Smooth muscle cell (in vitro differentiated cells): Measurements from ENCODE around the gene GJB2. TPM values are rescaled to one million over a fixed set of nuclear protein-coding genes. Genes with fewer than 3 reads are reported as not detected.

Experiments used
- DNase-seq: peaks from one replicate; lab custom pipeline; 2025; ENCODE audit not compliant: unreplicated experiment; lab: John Stamatoyannopoulos, UW
- H2AFZ ChIP-seq: fragments of 200-600 bp; sonication (generic); 2 replicates; pipeline ENCODE4 v1.6.0; 2016; ENCODE audit warnings: antibody characterized with exemption, low read depth, mild to moderate bottlenecking
- H3F3A ChIP-seq: fragments of 200-600 bp; sonication (generic); 2 replicates; pipeline ENCODE4 v1.6.0; 2017; ENCODE audit warnings: antibody characterized with exemption, low read depth
- H3K27ac ChIP-seq: fragments of 200-600 bp; sonication (generic); 2 replicates; pipeline ENCODE4 v1.5.1; 2016; ENCODE audit warnings: low read depth, mild to moderate bottlenecking
- H3K27me3 ChIP-seq: fragments of 200-600 bp; sonication (generic); 2 replicates; pipeline ENCODE4 v1.6.1; 2016; ENCODE audit warnings: low read depth, mild to moderate bottlenecking
- H3K36me3 ChIP-seq: fragments of 200-600 bp; sonication (generic); 2 replicates; pipeline ENCODE4 v1.5.1; 2016; ENCODE audit warnings: low read depth
- H3K4me1 ChIP-seq: fragments of 200-600 bp; sonication (generic); 2 replicates; pipeline ENCODE4 v1.5.1; 2016; ENCODE audit warnings: low read depth
- H3K4me2 ChIP-seq: fragments of 200-600 bp; sonication (generic); 2 replicates; pipeline ENCODE4 v1.6.0; 2016; ENCODE audit warnings: mild to moderate bottlenecking
- H3K4me3 ChIP-seq: fragments of 200-600 bp; sonication (generic); 2 replicates; pipeline ENCODE4 v1.5.1; 2016; ENCODE audit warnings: mild to moderate bottlenecking
- H3K79me2 ChIP-seq: fragments of 200-600 bp; sonication (generic); 2 replicates; pipeline ENCODE4 v1.6.0; 2016; ENCODE audit warnings: low read depth, mild to moderate bottlenecking
- H3K9ac ChIP-seq: fragments of 200-600 bp; sonication (generic); 2 replicates; pipeline ENCODE4 v1.6.0; 2016; ENCODE audit warnings: low read depth
- H3K9me3 ChIP-seq: fragments of 200-600 bp; sonication (generic); replicated peaks from 2 replicates; pipeline ENCODE4 v1.5.1; 2016; ENCODE audit warnings: low read depth
- H4K20me1 ChIP-seq: fragments of 200-600 bp; sonication (generic); 2 replicates; pipeline ENCODE4 v1.6.0; 2016; ENCODE audit warnings: low read depth
- CTCF ChIP-seq: fragments of 200-600 bp; sonication (generic); IDR thresholded peaks from 2 replicates; pipeline ENCODE4 v1.5.1; 2017; ENCODE audit warnings: borderline replicate concordance, mild to moderate bottlenecking, antibody characterized with exemption; ENCODE audit not compliant: insufficient read depth, poor library complexity, severe bottlenecking
- WGBS: methylation state at CpG from one replicate; pipeline ENCODE4 v1.1.7; 2016; ENCODE audit warnings: low lambda C conversion rate; 5-methylcytosine and 5-hydroxymethylcytosine counted together
- polyA plus RNA-seq: library from polyadenylated mRNA; unstranded; fragments of >200 nt; fragmentation: Nextera tagmentation; extraction: Ambion mirVana; gene quantifications from 2 replicates; pipeline ENCODE4 v1.2.1, GENCODE V29; 2016
- total RNA-seq: library from RNA; depleted of rRNA; stranded (reverse); fragments of >200 nt; gene quantifications from 2 replicates; pipeline ENCODE4 v1.2.3, GENCODE V29; 2014

GJB2 gene
- total and polyA plus RNA-seq, 2 experiments from 2014 or later: 42.9 to 115 TPM

GRCh38 chr13:20165417-20166257 is 27.1 kb downstream of the GJB2 start:
- Histone ChIP-seq H3K36me3 (no peaks in the 10 kb centered on the region), H4K20me1 (no peaks in the 10 kb centered on the region), H3K27ac (no peak overlapping the region), H3K27me3 (no peaks in the 10 kb centered on the region), H3F3A (peaks cover 15% of the 10 kb centered on the region), H3K79me2 (no peaks in the 10 kb centered on the region), H3K9me3 (no peaks in the 10 kb centered on the region), H3K4me3 (no peak overlapping the region), H3K9ac (no peak overlapping the region), H2AFZ (no peak overlapping the region), H3K4me2 (no peak overlapping the region), H3K4me1 (peaks cover 3% of the 10 kb centered on the region)
- WGBS: 81% methylated on average over 11 of the region's 11 CpGs
- no peak for TF ChIP-seq CTCF
- no peak for DNase-seq

GRCh38 chr13:20161951-20162300 is 30.8 kb downstream of the GJB2 start:
- WGBS: 47% methylated on average over 16 of the region's 16 CpGs
- H3K27ac ChIP-seq: no peak overlapping the region

GRCh38 chr13:20161275-20161950 is 31.3 kb downstream of the GJB2 start:
- Histone ChIP-seq H4K20me1 (no peaks in the 10 kb centered on the region), H3K9me3 (no peaks in the 10 kb centered on the region), H3F3A (peaks cover 27% of the 10 kb centered on the region), H3K79me2 (no peaks in the 10 kb centered on the region), H3K27ac (no peak overlapping the region), H3K36me3 (no peaks in the 10 kb centered on the region), H2AFZ (peak overlapping the region; percentile 81), H3K9ac (no peak overlapping the region), H3K4me1 (peaks cover 12% of the 10 kb centered on the region), H3K4me3 (peak overlapping the region; percentile 56), H3K4me2 (peak overlapping the region; percentile 95), H3K27me3 (peaks cover 36% of the 10 kb centered on the region)
- no peak for TF ChIP-seq CTCF
- DNase-seq: no peak
- WGBS: 6% methylated on average over 63 of the region's 79 CpGs

More at GRCh38 chr13:20161951-20162300, 30.8 kb downstream of the GJB2 start:
- peaks cover 31% of the 10 kb centered on the region for H3K27me3 ChIP-seq
- no peaks in the 10 kb centered on the region for H3K36me3 ChIP-seq
- no peak overlapping the region for H3K4me3 ChIP-seq
- peak overlapping the region; percentile 95 for H3K4me2 ChIP-seq
- no peak for TF ChIP-seq CTCF
- peak overlapping the region; percentile 81 for H2AFZ ChIP-seq
- no peak overlapping the region for H3K9ac ChIP-seq
- no peaks in the 10 kb centered on the region for H4K20me1 ChIP-seq
- peaks cover 27% of the 10 kb centered on the region for H3F3A ChIP-seq
- no peaks in the 10 kb centered on the region for H3K79me2 ChIP-seq
- H3K9me3 ChIP-seq: no peaks in the 10 kb centered on the region
- no peak for DNase-seq
- H3K4me1 ChIP-seq: peaks cover 12% of the 10 kb centered on the region
